Measurements from ENCODE around the gene ACBD4.

DNA sequence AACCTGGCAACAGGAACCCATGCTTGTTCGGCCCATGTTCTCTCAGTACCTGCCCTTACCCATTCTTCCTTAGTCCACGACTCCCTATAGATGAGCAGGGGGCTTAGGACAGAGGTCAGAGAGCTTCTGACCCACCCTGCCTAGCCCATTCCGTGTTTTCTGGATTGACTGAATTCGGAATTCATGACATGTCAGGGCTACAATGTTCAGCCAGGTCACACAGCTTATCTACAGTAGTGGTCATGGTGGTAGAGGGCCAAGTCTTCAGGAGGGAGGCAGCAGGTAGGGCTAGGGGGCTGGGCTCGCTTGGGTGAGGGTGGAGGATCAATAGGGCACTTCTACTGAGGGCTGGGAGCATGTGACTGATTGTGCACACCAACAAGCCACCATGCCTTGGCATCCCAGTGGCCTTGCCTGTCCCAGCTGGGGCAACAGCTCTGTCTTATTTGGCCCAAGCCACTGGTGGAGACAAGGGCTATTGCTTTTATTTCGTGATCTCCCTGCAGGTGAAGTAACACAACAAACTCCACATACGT is 29.3 kb downstream of the ACBD4 start:
- TF ChIP-seq, protein P1, sequence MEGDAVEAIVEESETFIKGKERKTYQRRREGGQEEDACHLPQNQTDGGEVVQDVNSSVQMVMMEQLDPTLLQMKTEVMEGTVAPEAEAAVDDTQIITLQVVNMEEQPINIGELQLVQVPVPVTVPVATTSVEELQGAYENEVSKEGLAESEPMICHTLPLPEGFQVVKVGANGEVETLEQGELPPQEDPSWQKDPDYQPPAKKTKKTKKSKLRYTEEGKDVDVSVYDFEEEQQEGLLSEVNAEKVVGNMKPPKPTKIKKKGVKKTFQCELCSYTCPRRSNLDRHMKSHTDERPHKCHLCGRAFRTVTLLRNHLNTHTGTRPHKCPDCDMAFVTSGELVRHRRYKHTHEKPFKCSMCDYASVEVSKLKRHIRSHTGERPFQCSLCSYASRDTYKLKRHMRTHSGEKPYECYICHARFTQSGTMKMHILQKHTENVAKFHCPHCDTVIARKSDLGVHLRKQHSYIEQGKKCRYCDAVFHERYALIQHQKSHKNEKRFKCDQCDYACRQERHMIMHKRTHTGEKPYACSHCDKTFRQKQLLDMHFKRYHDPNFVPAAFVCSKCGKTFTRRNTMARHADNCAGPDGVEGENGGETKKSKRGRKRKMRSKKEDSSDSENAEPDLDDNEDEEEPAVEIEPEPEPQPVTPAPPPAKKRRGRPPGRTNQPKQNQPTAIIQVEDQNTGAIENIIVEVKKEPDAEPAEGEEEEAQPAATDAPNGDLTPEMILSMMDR (IDR thresholded peaks at IDR 0.05) = no peak
- no peak for TF ChIP-seq EP300 (IDR thresholded peaks at IDR 0.05)
- no peak for TF ChIP-seq POLR2A (IDR thresholded peaks at IDR 0.05)

All from tibial nerve (tissue), 4 donors.